DMS153 treated with DMSO at 0.1 percent for 48 hours (cell line): Measurements from ENCODE around the gene LIMCH1.
"Not testable (repeated sequence)": the region's sequence is repeated elsewhere in the genome, so short reads cannot be mapped to it uniquely, and the experiment has no call there.

Experiments used
- DNase-seq: peaks from one replicate; lab custom pipeline; 2025; ENCODE audit not compliant: unreplicated experiment; lab: John Stamatoyannopoulos, UW

Gene LIMCH1

GRCh38 chr4:41715155-41715554, 177.2 kb downstream of the LIMCH1 start:
- DNase-seq: no peak

- DNase-seq: no peak
These were observed 180.9 kb downstream of the LIMCH1 start for GRCh38 chr4:41718907-41719306.

GRCh38 chr4:41719417-41719816, 181.5 kb downstream of the LIMCH1 start:
- no peak for DNase-seq

- DNase-seq: no peak
These were observed 184.2 kb downstream of the LIMCH1 start for GRCh38 chr4:41722181-41722580.

GRCh38 chr4:41723286-41723685, 185.3 kb downstream of the LIMCH1 start:
- DNase-seq: no peak

GRCh38 chr4:41725254-41725653, 187.3 kb downstream of the LIMCH1 start:
- DNase-seq: no peak

GRCh38 chr4:41727861-41728572, 190.1 kb downstream of the LIMCH1 start:
- no peak for DNase-seq

- no peak for DNase-seq
These were observed 190.6 kb downstream of the LIMCH1 start for GRCh38 chr4:41728573-41728913.

- DNase-seq: no peak
These were observed 193.7 kb downstream of the LIMCH1 start for GRCh38 chr4:41731569-41732126.

- DNase-seq: no peak
These were observed 196.4 kb downstream of the LIMCH1 start for GRCh38 chr4:41734371-41734770.

- not testable (repeated sequence) for DNase-seq
These were observed 199.5 kb downstream of the LIMCH1 start for GRCh38 chr4:41737491-41737890.

- no peak for DNase-seq
These were observed 203.4 kb downstream of the LIMCH1 start for GRCh38 chr4:41741354-41741753.

- DNase-seq: no peak
These were observed 206.8 kb downstream of the LIMCH1 start for GRCh38 chr4:41744572-41745291.

GRCh38 chr4:41745292-41746024, 207.5 kb downstream of the LIMCH1 start:
- no peak for DNase-seq

- no peak for DNase-seq
These were observed 208.1 kb downstream of the LIMCH1 start for GRCh38 chr4:41746025-41746439.

GRCh38 chr4:41746440-41747229, 208.7 kb downstream of the LIMCH1 start:
- DNase-seq: no peak

GRCh38 chr4:41747230-41748055, 209.5 kb downstream of the LIMCH1 start:
- no peak for DNase-seq

- no peak for DNase-seq
These were observed 210.2 kb downstream of the LIMCH1 start for GRCh38 chr4:41748074-41748570.

- no peak for DNase-seq
These were observed 210.9 kb downstream of the LIMCH1 start, which contains the start of gene PHOX2B for GRCh38 chr4:41748571-41749475. Gene PHOX2B, minus strand, starts transcription at chr4:41748725. Its CDS starts 115 bp downstream, at chr4:41748610.
